ENCODE data around the gene ATF3. TPM values are rescaled to one million over a fixed set of nuclear protein-coding genes. Genes with fewer than 3 reads are reported as not detected.

ATF3 gene
- total RNA-seq, 2 experiments from 2014 or later, result 2.7 to 2.9 TPM

GRCh38 chr1:212622906-212623305 lies 14.3 kb downstream of the ATF3 start:
- H3K9me2 ChIP-seq (ENCODE audit: insufficient read depth, low read length), result no peaks in the 10 kb centered on the region
- H2AFZ ChIP-seq (ENCODE audit: low read length), result no peak overlapping the region
- H3K4me3 ChIP-seq (ENCODE audit: low read depth, low read length, poor library complexity, severe bottlenecking), result no peak overlapping the region
- TF ChIP-seq EZH2phosphoT487 (IDR thresholded peaks at IDR 0.05; ENCODE audit: borderline replicate concordance, low read depth, low read length) (no peak), CTCF (conservative IDR thresholded peaks at IDR 0.05; ENCODE audit: low read length) (no peak)
- ChIA-PET POLR2A (interaction anchor here (0.6 to 1.2 kb wide), 2 partner anchors 54 to 231 kb away, joined by 3 read pairs; no protein-coding TSS in a partner anchor), CTCF (ENCODE audit: unreplicated experiment) (interaction anchor here (0.6 kb wide), 1 partner anchor 23 kb away, joined by 3 read pairs; no protein-coding TSS in a partner anchor)
- H4K20me1 ChIP-seq (ENCODE audit: insufficient read depth, low read length), result no peaks in the 10 kb centered on the region
- no peak for DNase-seq (ENCODE audit: low spot score)
- H3K27ac ChIP-seq (ENCODE audit: low read depth, low read length, poor library complexity, severe bottlenecking), result no peak overlapping the region
- H3K79me2 ChIP-seq (ENCODE audit: insufficient read depth, low read depth, low read length), result no peaks in the 10 kb centered on the region
- no peaks in the 10 kb centered on the region for H3K9me3 ChIP-seq (ENCODE audit: low read length)
- intact Hi-C loops (cut with micrococcal nuclease; ENCODE audit: unreplicated experiment), result no loop called here
- no peak overlapping the region for H3K4me2 ChIP-seq (ENCODE audit: low read length)
- BruUV-seq (replicated peaks), result no TSS peak
- H3K36me3 ChIP-seq (ENCODE audit: insufficient read depth, low read length), result no peaks in the 10 kb centered on the region
- no peaks in the 10 kb centered on the region for H3K4me1 ChIP-seq (ENCODE audit: insufficient read depth, low read length, poor library complexity, severe bottlenecking)

DNA sequence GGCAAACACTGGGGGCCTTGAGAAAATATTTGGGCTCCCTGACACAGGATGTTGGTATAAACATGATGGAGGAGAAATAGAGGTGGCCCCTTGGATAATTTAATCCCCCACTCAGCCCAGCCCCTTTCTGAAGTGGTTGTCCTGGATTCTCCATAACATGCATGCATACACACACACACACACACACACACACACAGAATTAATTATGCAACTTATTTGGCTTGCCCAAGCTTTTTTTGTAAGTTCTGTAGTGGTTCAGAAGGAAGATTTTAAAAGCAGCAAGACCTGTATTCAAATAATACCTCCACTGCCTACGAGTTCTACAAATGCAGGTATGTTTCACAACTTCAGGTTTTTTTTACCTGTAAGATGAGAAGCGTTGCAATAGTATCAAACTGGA lies 15.0 kb downstream of the ATF3 start:
- TF ChIP-seq EZH2phosphoT487 (IDR thresholded peaks at IDR 0.05; ENCODE audit: borderline replicate concordance, low read depth, low read length) (no peak), CTCF (conservative IDR thresholded peaks at IDR 0.05; ENCODE audit: low read length) (no peak)
- H3K4me3 ChIP-seq (ENCODE audit: low read depth, low read length, poor library complexity, severe bottlenecking), result no peak overlapping the region
- no peaks in the 10 kb centered on the region for H4K20me1 ChIP-seq (ENCODE audit: insufficient read depth, low read length)
- no peak overlapping the region for H3K4me2 ChIP-seq (ENCODE audit: low read length)
- H3K27ac ChIP-seq (ENCODE audit: low read depth, low read length, poor library complexity, severe bottlenecking), result no peak overlapping the region
- no peaks in the 10 kb centered on the region for H3K36me3 ChIP-seq (ENCODE audit: insufficient read depth, low read length)
- POLR2A ChIA-PET, result interaction anchor here (1.2 kb wide), 1 partner anchor 54 kb away, joined by 3 read pairs; no protein-coding TSS in a partner anchor
- no peaks in the 10 kb centered on the region for H3K79me2 ChIP-seq (ENCODE audit: insufficient read depth, low read depth, low read length)
- BruUV-seq (replicated peaks), result no TSS peak
- DNase-seq (ENCODE audit: low spot score), result no peak
- intact Hi-C loops (cut with micrococcal nuclease; ENCODE audit: unreplicated experiment), result no loop called here
- no peaks in the 10 kb centered on the region for H3K9me2 ChIP-seq (ENCODE audit: insufficient read depth, low read length)
- H3K9me3 ChIP-seq (ENCODE audit: low read length), result no peaks in the 10 kb centered on the region
- CTCF ChIA-PET (ENCODE audit: unreplicated experiment), result interaction anchor here (0.6 kb wide), 1 partner anchor 22 kb away, joined by 3 read pairs; no protein-coding TSS in a partner anchor
- H2AFZ ChIP-seq (ENCODE audit: low read length), result no peak overlapping the region
- no peaks in the 10 kb centered on the region for H3K4me1 ChIP-seq (ENCODE audit: insufficient read depth, low read length, poor library complexity, severe bottlenecking)

- no peaks in the 10 kb centered on the region for H3K9me2 ChIP-seq (ENCODE audit: insufficient read depth, low read length)
- intact Hi-C loops (cut with micrococcal nuclease; ENCODE audit: unreplicated experiment), result no loop called here
- H3K79me2 ChIP-seq (ENCODE audit: insufficient read depth, low read depth, low read length), result no peaks in the 10 kb centered on the region
- no peak overlapping the region for H3K4me3 ChIP-seq (ENCODE audit: low read depth, low read length, poor library complexity, severe bottlenecking)
- H4K20me1 ChIP-seq (ENCODE audit: insufficient read depth, low read length), result no peaks in the 10 kb centered on the region
- no peak overlapping the region for H3K27ac ChIP-seq (ENCODE audit: low read depth, low read length, poor library complexity, severe bottlenecking)
- no peak overlapping the region for H2AFZ ChIP-seq (ENCODE audit: low read length)
- H3K4me1 ChIP-seq (ENCODE audit: insufficient read depth, low read length, poor library complexity, severe bottlenecking), result no peaks in the 10 kb centered on the region
- no peaks in the 10 kb centered on the region for H3K36me3 ChIP-seq (ENCODE audit: insufficient read depth, low read length)
- POLR2A ChIA-PET, result no interaction called here
- TF ChIP-seq CTCF (conservative IDR thresholded peaks at IDR 0.05; ENCODE audit: low read length), result no peak
- no peak for TF ChIP-seq EZH2phosphoT487 (IDR thresholded peaks at IDR 0.05; ENCODE audit: borderline replicate concordance, low read depth, low read length)
- BruUV-seq (replicated peaks), result no TSS peak
- no peak for DNase-seq (ENCODE audit: low spot score)
- CTCF ChIA-PET (ENCODE audit: unreplicated experiment), result no interaction called here
- no peak overlapping the region for H3K4me2 ChIP-seq (ENCODE audit: low read length)
- no peaks in the 10 kb centered on the region for H3K9me3 ChIP-seq (ENCODE audit: low read length)
These were observed 16.5 kb downstream of the ATF3 start for GRCh38 chr1:212624976-212625501.
